ENCODE results near the gene ASB11. TPM values are rescaled to one million over a fixed set of nuclear protein-coding genes. Genes with fewer than 3 reads are reported as not detected.

Gene ASB11
- total RNA-seq, 1 donor from 2014 or later, result 15.1 TPM

DNA sequence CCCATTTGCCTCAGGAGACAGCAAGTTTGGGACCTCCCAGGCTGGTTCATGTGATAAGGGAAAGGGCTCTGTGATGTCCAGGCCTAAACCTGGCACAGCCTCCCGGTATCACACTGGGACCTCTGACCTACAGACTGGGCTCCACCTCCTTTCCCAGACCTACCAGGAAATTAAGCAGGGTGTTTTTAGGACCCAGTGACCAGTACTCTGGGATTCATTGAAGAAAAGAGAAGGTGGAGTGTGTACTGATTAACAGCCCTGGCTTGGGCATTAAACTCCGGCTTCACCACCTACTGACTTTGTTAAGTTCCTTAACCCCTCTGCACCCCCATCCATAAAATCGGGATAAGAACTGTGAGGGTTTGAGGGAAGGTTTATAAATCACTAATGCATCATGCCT lies 74.1 kb downstream of the ASB11 start:
- H3K4me1 ChIP-seq (ENCODE audit: control insufficient read depth in 3 of 3, insufficient read depth in 3 of 3, low read length in 3 of 3), result no peaks in the 10 kb centered on the region
- H3K9me3 ChIP-seq (ENCODE audit: control insufficient read depth in 3 of 3, low read length in 3 of 3), result no peaks in the 10 kb centered on the region
- no peaks in the 10 kb centered on the region for H3K27me3 ChIP-seq (ENCODE audit: control insufficient read depth in 3 of 3, insufficient read depth in 3 of 3, low read length in 3 of 3)
- H3K27ac ChIP-seq (ENCODE audit: low read depth, low read length), result no peak overlapping the region
- no peak overlapping the region for H3K4me3 ChIP-seq (ENCODE audit: low read length in 3 of 3)
- H3K36me3 ChIP-seq (ENCODE audit: control insufficient read depth in 3 of 3, insufficient read depth in 3 of 3, low read length in 3 of 3), result no peaks in the 10 kb centered on the region
- no peak overlapping the region for H3K9ac ChIP-seq (ENCODE audit: low read depth in 1 of 3, low read length in 3 of 3)

DNA sequence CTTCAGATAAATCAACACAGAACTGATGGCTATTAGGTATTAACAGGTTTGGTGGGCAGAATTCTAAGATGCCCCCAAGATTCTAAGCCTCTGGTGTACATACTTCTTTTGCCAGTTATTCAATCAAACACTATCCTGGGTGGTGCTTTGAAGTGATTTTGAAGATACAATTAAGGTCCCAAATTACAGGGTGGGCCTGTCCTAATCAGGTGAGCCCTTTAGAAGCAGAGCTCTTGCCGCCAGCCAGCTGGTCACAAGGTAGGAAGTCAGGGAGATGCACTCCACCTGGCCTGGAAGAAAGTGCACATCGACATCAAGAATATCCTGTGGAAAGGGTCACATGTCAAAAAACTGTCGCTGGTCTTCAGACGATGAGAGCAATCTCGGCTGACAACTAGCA lies 75.0 kb downstream of the ASB11 start:
- H3K9ac ChIP-seq (ENCODE audit: low read depth in 1 of 3, low read length in 3 of 3), result no peak overlapping the region

DNA sequence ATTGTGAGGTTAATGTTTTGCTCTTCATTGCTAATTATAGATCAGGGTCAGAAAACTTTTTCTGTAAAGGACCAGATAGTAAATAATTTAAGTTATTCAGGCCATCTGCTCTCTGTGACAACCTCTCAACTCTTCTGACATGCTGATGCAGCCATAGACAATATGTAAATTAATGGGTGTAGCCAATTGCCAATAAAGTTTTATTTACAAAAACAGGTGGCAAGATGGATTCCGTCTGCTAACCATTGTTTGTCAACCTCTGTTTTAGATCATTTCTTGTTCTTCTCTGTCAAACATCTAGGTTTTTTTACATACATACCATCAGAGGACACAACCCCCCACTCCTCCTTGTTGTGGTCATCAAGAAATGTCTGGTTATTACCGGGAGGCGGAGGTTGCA lies 79.3 kb downstream of the ASB11 start:
- no peaks in the 10 kb centered on the region for H3K36me3 ChIP-seq (ENCODE audit: control insufficient read depth in 3 of 3, insufficient read depth in 3 of 3, low read length in 3 of 3)
- H3K4me3 ChIP-seq (ENCODE audit: low read length in 3 of 3), result no peak overlapping the region
- H3K9me3 ChIP-seq (ENCODE audit: control insufficient read depth in 3 of 3, low read length in 3 of 3), result peaks cover 0 to 2% (median 0%) of the 10 kb centered on the region in 3 donors
- no peak overlapping the region for H3K27ac ChIP-seq (ENCODE audit: low read depth, low read length)
- H3K9ac ChIP-seq (ENCODE audit: low read depth in 1 of 3, low read length in 3 of 3), result no peak overlapping the region
- H3K4me1 ChIP-seq (ENCODE audit: control insufficient read depth in 3 of 3, insufficient read depth in 3 of 3, low read length in 3 of 3), result no peaks in the 10 kb centered on the region
- peaks cover 0 to 5% (median 0%) of the 10 kb centered on the region in 3 donors for H3K27me3 ChIP-seq (ENCODE audit: control insufficient read depth in 3 of 3, insufficient read depth in 3 of 3, low read length in 3 of 3)

More for the DNA sequence above, 75.0 kb downstream of the ASB11 start:
- no peak overlapping the region for H3K27ac ChIP-seq (ENCODE audit: low read depth, low read length)
- H3K36me3 ChIP-seq (ENCODE audit: control insufficient read depth in 3 of 3, insufficient read depth in 3 of 3, low read length in 3 of 3), result no peaks in the 10 kb centered on the region
- H3K4me3 ChIP-seq (ENCODE audit: low read length in 3 of 3), result no peak overlapping the region
- H3K9me3 ChIP-seq (ENCODE audit: control insufficient read depth in 3 of 3, low read length in 3 of 3), result no peaks in the 10 kb centered on the region
- H3K4me1 ChIP-seq (ENCODE audit: control insufficient read depth in 3 of 3, insufficient read depth in 3 of 3, low read length in 3 of 3), result no peaks in the 10 kb centered on the region
- H3K27me3 ChIP-seq (ENCODE audit: control insufficient read depth in 3 of 3, insufficient read depth in 3 of 3, low read length in 3 of 3), result no peaks in the 10 kb centered on the region

DNA sequence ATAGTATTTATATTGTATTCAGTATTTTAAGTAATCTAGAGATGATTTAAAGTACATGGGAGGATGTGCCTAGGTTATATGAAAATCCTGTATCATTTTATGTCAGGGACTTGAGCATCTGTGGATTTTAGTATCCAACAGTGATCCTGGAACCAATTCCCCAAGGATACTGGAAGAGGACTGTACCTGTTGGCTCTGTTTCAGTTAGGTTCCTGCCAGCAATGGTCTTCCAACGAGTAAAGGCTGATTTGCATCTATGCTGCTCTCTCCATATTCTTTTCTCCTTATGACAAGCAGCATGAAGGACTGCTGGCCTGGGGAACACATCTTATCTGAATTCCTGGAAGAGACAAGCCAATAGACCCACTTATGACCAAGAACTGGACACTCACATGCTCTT lies 80.4 kb downstream of the ASB11 start:
- Histone ChIP-seq H3K27ac (ENCODE audit: low read depth, low read length) (no peak overlapping the region), H3K4me3 (ENCODE audit: low read length in 3 of 3) (no peak overlapping the region)

DNA sequence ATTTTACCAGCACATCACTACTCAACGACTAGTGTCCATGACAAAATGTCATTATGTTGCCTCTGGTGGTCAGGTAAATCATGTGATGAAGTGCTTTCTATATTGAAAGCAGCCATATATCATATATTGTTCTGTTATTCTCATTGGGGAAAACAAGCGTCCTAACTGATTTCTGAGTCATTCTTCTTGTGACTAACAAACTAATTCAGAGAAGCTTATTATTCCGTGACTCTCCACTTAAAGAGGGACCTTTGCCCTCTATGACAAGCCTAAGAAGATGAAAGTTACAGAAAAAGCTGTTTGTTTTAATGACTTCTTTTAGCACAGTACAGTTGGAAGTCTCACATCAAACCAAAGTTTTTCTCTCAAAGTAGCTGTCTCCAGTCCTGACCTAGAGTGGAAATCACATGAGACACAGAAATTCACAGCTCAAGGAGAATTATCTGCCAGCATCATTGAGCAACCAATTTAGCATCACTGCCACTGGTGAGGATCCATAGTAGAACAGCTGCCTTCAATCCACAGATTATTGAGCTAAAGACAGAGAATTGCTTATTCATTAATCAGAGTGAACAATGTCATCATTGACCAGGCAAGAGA lies 81.9 kb downstream of the ASB11 start:
- Histone ChIP-seq H3K27me3 (ENCODE audit: control insufficient read depth in 3 of 3, insufficient read depth in 3 of 3, low read length in 3 of 3) (peaks cover 0 to 5% (median 0%) of the 10 kb centered on the region in 3 donors), H3K36me3 (ENCODE audit: control insufficient read depth in 3 of 3, insufficient read depth in 3 of 3, low read length in 3 of 3) (no peaks in the 10 kb centered on the region), H3K4me1 (ENCODE audit: control insufficient read depth in 3 of 3, insufficient read depth in 3 of 3, low read length in 3 of 3) (no peaks in the 10 kb centered on the region), H3K9ac (ENCODE audit: low read depth in 1 of 3, low read length in 3 of 3) (no peak overlapping the region), H3K4me3 (ENCODE audit: low read length in 3 of 3) (no peak overlapping the region), H3K9me3 (ENCODE audit: control insufficient read depth in 3 of 3, low read length in 3 of 3) (peaks cover 0 to 2% (median 0%) of the 10 kb centered on the region in 3 donors), H3K27ac (ENCODE audit: low read depth, low read length) (no peak overlapping the region)

More for the DNA sequence above, 80.4 kb downstream of the ASB11 start:
- no peaks in the 10 kb centered on the region for H3K4me1 ChIP-seq (ENCODE audit: control insufficient read depth in 3 of 3, insufficient read depth in 3 of 3, low read length in 3 of 3)
- no peaks in the 10 kb centered on the region for H3K36me3 ChIP-seq (ENCODE audit: control insufficient read depth in 3 of 3, insufficient read depth in 3 of 3, low read length in 3 of 3)
- H3K9ac ChIP-seq (ENCODE audit: low read depth in 1 of 3, low read length in 3 of 3), result no peak overlapping the region
- H3K9me3 ChIP-seq (ENCODE audit: control insufficient read depth in 3 of 3, low read length in 3 of 3), result peaks cover 0 to 2% (median 0%) of the 10 kb centered on the region in 3 donors
- H3K27me3 ChIP-seq (ENCODE audit: control insufficient read depth in 3 of 3, insufficient read depth in 3 of 3, low read length in 3 of 3), result peaks cover 0 to 5% (median 0%) of the 10 kb centered on the region in 3 donors

Other genes with a start within 250 kb of the ASB11 start
- gene ASB9, start 45.6 kb downstream of the ASB11 start, total RNA-seq, result 3.7 TPM
- gene PIGA, start 19.9 kb upstream of the ASB11 start, total RNA-seq, result 6.8 TPM
- under 0.01 TPM for gene VEGFD, start 68.8 kb upstream of the ASB11 start, total RNA-seq
- 3.1 TPM for gene PIR, start 177.7 kb upstream of the ASB11 start, total RNA-seq
- gene BMX, start 185.2 kb upstream of the ASB11 start, total RNA-seq, result 3.1 TPM